Smooth muscle cell (in vitro differentiated cells): ENCODE results near the gene FAM193A. TPM values are rescaled to one million over a fixed set of nuclear protein-coding genes. Genes with fewer than 3 reads are reported as not detected.
A peak's percentile ranks its signal among the peaks of the same experiment; 100 is the strongest.

Source experiments
- DNase-seq: peaks from one replicate; lab custom pipeline; 2025; ENCODE audit not compliant: unreplicated experiment; lab: John Stamatoyannopoulos, UW
- H2AFZ ChIP-seq: fragments of 200-600 bp; sonication (generic); 2 replicates; pipeline ENCODE4 v1.6.0; 2016; ENCODE audit warnings: antibody characterized with exemption, low read depth, mild to moderate bottlenecking
- H3F3A ChIP-seq: fragments of 200-600 bp; sonication (generic); 2 replicates; pipeline ENCODE4 v1.6.0; 2017; ENCODE audit warnings: antibody characterized with exemption, low read depth
- H3K27ac ChIP-seq: fragments of 200-600 bp; sonication (generic); 2 replicates; pipeline ENCODE4 v1.5.1; 2016; ENCODE audit warnings: low read depth, mild to moderate bottlenecking
- H3K27me3 ChIP-seq: fragments of 200-600 bp; sonication (generic); 2 replicates; pipeline ENCODE4 v1.6.1; 2016; ENCODE audit warnings: low read depth, mild to moderate bottlenecking
- H3K36me3 ChIP-seq: fragments of 200-600 bp; sonication (generic); 2 replicates; pipeline ENCODE4 v1.5.1; 2016; ENCODE audit warnings: low read depth
- H3K4me1 ChIP-seq: fragments of 200-600 bp; sonication (generic); 2 replicates; pipeline ENCODE4 v1.5.1; 2016; ENCODE audit warnings: low read depth
- H3K4me2 ChIP-seq: fragments of 200-600 bp; sonication (generic); 2 replicates; pipeline ENCODE4 v1.6.0; 2016; ENCODE audit warnings: mild to moderate bottlenecking
- H3K4me3 ChIP-seq: fragments of 200-600 bp; sonication (generic); 2 replicates; pipeline ENCODE4 v1.5.1; 2016; ENCODE audit warnings: mild to moderate bottlenecking
- H3K79me2 ChIP-seq: fragments of 200-600 bp; sonication (generic); 2 replicates; pipeline ENCODE4 v1.6.0; 2016; ENCODE audit warnings: low read depth, mild to moderate bottlenecking
- H3K9ac ChIP-seq: fragments of 200-600 bp; sonication (generic); 2 replicates; pipeline ENCODE4 v1.6.0; 2016; ENCODE audit warnings: low read depth
- H3K9me3 ChIP-seq: fragments of 200-600 bp; sonication (generic); replicated peaks from 2 replicates; pipeline ENCODE4 v1.5.1; 2016; ENCODE audit warnings: low read depth
- H4K20me1 ChIP-seq: fragments of 200-600 bp; sonication (generic); 2 replicates; pipeline ENCODE4 v1.6.0; 2016; ENCODE audit warnings: low read depth
- WGBS: methylation state at CpG from one replicate; pipeline ENCODE4 v1.1.7; 2016; ENCODE audit warnings: low lambda C conversion rate; 5-methylcytosine and 5-hydroxymethylcytosine counted together
- polyA plus RNA-seq: library from polyadenylated mRNA; unstranded; fragments of >200 nt; fragmentation: Nextera tagmentation; extraction: Ambion mirVana; gene quantifications from 2 replicates; pipeline ENCODE4 v1.2.1, GENCODE V29; 2016
- total RNA-seq: library from RNA; depleted of rRNA; stranded (reverse); fragments of >200 nt; gene quantifications from 2 replicates; pipeline ENCODE4 v1.2.3, GENCODE V29; 2014
- TF ChIP-seq, protein P1 (sequence below): fragments of 200-600 bp; sonication (generic); IDR thresholded peaks from 2 replicates; pipeline ENCODE4 v1.5.1; 2017; ENCODE audit warnings: borderline replicate concordance, mild to moderate bottlenecking, antibody characterized with exemption; ENCODE audit not compliant: insufficient read depth, poor library complexity, severe bottlenecking

The FAM193A gene
- total and polyA plus RNA-seq, 2 experiments from 2014 or later = 8.3 to 12.2 TPM

DNA sequence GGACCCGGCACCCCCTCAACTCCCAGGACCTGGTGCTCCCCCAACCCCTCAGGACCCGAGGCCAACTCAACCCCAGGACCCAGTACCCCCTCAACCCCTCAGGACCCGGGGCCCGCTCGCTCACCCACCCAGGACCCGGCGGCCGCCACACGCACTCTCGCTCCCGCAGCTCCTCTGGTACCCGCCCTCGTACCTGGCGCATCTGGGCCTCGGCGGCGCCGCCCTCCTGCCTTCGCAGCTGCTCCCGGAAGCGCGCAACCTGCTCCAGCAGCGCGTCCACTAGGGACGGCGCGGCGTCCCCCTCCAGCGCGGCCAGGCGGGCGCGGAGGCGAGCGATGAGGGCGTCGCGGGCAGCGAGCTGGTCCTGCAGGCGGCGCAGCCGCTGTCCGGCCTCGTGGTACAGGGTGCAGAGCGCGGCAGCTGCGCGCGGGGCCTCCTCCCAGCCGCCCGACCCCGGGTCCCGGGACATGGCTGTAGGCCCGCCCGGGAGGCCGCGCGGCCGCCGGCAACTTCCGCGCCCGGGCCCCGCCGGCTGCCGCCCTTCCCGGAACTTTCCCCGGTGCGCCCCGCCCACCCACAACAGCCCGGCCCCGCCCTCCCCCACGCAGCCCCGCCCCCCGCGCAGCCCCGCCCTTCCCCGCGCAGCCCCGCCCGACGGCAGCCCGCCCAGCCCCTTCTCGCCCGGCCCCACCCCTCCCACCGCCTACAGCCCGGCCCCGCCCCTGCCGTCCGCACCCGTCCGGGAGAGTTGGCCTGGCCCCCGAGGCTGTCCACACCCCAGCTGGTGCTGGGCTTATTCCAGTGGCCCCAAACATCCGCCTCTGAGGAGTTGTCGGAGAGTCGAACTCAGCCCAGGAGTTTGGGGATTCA is 219.6 kb downstream of the FAM193A start, which contains the start of gene TNIP2:
TSS of gene TNIP2 (minus strand) at position 516 of the 870 bp plus-strand sequence. CDS start at position 469, 47 bp downstream.
- Histone ChIP-seq H3K9me3 (no peaks in the 10 kb centered on the region), H3K9ac (peak within 1 kb of the TSS; percentile 60), H2AFZ (no peak within 1 kb of the TSS), H3K79me2 (peaks cover 32% of the 10 kb centered on the region), H3K4me2 (peak within 1 kb of the TSS; percentile 94), H3K27ac (no peak within 1 kb of the TSS), H3K4me3 (peak within 1 kb of the TSS; percentile 88), H3K27me3 (no peaks in the 10 kb centered on the region), H3K36me3 (no peaks in the 10 kb centered on the region), H3F3A (no peaks in the 10 kb centered on the region), H3K4me1 (peaks cover 5% of the 10 kb centered on the region), H4K20me1 (peaks cover 17% of the 10 kb centered on the region)
- 1% methylated on average over 45 of the region's 96 CpGs for WGBS
- TF ChIP-seq, protein P1, sequence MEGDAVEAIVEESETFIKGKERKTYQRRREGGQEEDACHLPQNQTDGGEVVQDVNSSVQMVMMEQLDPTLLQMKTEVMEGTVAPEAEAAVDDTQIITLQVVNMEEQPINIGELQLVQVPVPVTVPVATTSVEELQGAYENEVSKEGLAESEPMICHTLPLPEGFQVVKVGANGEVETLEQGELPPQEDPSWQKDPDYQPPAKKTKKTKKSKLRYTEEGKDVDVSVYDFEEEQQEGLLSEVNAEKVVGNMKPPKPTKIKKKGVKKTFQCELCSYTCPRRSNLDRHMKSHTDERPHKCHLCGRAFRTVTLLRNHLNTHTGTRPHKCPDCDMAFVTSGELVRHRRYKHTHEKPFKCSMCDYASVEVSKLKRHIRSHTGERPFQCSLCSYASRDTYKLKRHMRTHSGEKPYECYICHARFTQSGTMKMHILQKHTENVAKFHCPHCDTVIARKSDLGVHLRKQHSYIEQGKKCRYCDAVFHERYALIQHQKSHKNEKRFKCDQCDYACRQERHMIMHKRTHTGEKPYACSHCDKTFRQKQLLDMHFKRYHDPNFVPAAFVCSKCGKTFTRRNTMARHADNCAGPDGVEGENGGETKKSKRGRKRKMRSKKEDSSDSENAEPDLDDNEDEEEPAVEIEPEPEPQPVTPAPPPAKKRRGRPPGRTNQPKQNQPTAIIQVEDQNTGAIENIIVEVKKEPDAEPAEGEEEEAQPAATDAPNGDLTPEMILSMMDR = peak; percentile 24
- peak; percentile 66 for DNase-seq

DNA sequence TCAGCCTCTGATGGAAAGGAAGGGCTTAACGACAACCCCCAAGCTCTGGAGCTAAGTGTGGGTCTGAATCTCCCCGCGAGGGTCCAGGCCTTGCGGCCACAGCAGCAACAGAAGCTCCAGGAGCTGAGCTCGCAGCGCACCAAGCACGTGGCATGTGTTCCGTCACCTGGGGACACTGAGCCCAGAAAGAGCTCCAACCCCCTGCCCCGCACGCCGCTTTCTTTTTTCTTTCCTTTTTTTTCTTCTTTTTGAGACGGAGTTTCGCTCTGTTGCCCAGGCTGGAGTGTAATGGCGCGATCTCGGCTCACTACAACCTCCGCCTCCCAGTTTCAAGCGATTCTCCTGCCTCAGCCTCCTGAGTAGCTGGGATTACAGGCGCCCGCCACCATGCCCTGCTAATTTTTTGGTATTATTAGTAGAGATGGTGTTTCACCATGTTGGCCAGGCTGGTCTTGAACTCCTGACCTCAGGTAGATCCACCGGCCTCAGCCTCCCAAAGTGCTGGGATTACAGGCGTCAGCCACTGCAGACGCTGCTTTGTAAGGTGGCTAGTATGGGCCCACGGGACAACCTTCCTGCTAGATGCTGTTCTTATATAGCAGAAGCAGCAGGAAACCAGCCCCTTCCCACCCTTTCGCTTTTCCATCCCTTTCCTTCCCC is 220.4 kb downstream of the FAM193A start:
- Histone ChIP-seq H3K9me3 (no peaks in the 10 kb centered on the region), H3K27me3 (no peaks in the 10 kb centered on the region), H3K9ac (no peak overlapping the region), H2AFZ (no peak overlapping the region), H3K36me3 (no peaks in the 10 kb centered on the region), H3F3A (no peaks in the 10 kb centered on the region), H3K27ac (no peak overlapping the region), H3K79me2 (peaks cover 32% of the 10 kb centered on the region), H3K4me3 (peak overlapping the region; percentile 88), H4K20me1 (peaks cover 12% of the 10 kb centered on the region), H3K4me2 (peak overlapping the region; percentile 94), H3K4me1 (peaks cover 5% of the 10 kb centered on the region)
- WGBS = 74% methylated on average over 25 of the region's 25 CpGs
- DNase-seq = no peak
- TF ChIP-seq, protein P1 = no peak

DNA sequence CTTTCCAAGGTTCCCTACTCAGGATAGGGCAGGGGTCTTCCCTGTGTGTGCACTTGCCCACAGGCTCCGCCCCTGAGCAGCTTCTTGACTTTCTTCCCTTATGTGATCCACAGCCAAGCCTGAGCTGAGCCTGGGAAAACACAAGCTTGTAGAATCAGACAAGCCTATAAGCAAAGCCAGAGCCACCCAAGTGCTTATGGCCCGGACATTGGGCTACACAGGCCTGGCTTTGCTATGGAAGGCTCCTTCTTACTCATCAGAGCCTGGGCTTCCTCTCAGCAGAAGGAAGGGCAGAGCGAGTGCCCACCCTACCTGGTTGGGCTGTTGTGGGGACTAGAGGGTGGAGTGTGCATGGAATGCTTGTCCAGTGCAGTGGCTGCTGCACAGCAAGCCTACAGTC is 221.0 kb downstream of the FAM193A start:
- no peak overlapping the region for H3K4me3 ChIP-seq
- no peak overlapping the region for H2AFZ ChIP-seq
- H3K4me1 ChIP-seq = peaks cover 5% of the 10 kb centered on the region
- 82% methylated on average over 3 of the region's 3 CpGs for WGBS
- no peaks in the 10 kb centered on the region for H3K36me3 ChIP-seq
- H3K9me3 ChIP-seq = no peaks in the 10 kb centered on the region
- H3K4me2 ChIP-seq = no peak overlapping the region
- H4K20me1 ChIP-seq = peaks cover 12% of the 10 kb centered on the region
- no peaks in the 10 kb centered on the region for H3K27me3 ChIP-seq
- H3K9ac ChIP-seq = no peak overlapping the region
- H3F3A ChIP-seq = no peaks in the 10 kb centered on the region
- H3K79me2 ChIP-seq = peaks cover 31% of the 10 kb centered on the region
- TF ChIP-seq, protein P1 = no peak
- no peak for DNase-seq
- no peak overlapping the region for H3K27ac ChIP-seq
